ENCODE data around the gene ABCA5. TPM values are rescaled to one million over a fixed set of nuclear protein-coding genes. Genes with fewer than 3 reads are reported as not detected.

ABCA5 gene
- total RNA-seq, 1 donor from 2014 or later: 18.7 TPM

- no peak for DNase-seq (ENCODE audit: low spot score)
- Mint-ChIP-seq H3K4me3 (ENCODE audit: unreplicated experiment) (no peak overlapping the region), H3K36me3 (ENCODE audit: low read depth, unreplicated experiment) (no peaks in the 10 kb centered on the region), H3K27ac (ENCODE audit: unreplicated experiment) (no peak overlapping the region), H3K27me3 (ENCODE audit: unreplicated experiment) (no peaks in the 10 kb centered on the region), H3K4me1 (ENCODE audit: unreplicated experiment) (no peaks in the 10 kb centered on the region), H3K9me3 (ENCODE audit: unreplicated experiment) (no peaks in the 10 kb centered on the region)
- TF ChIP-seq CTCF (IDR thresholded peaks at IDR 0.05; ENCODE audit: unreplicated experiment): no peak
These were observed 6.6 kb downstream of the ABCA5 start for GRCh38 chr17:69320210-69320907.

- Mint-ChIP-seq H3K9me3 (ENCODE audit: unreplicated experiment) (no peaks in the 10 kb centered on the region), H3K27me3 (ENCODE audit: unreplicated experiment) (no peaks in the 10 kb centered on the region), H3K4me3 (ENCODE audit: unreplicated experiment) (no peak overlapping the region), H3K4me1 (ENCODE audit: unreplicated experiment) (peaks cover 10% of the 10 kb centered on the region), H3K36me3 (ENCODE audit: low read depth, unreplicated experiment) (no peaks in the 10 kb centered on the region), H3K27ac (ENCODE audit: unreplicated experiment) (no peak overlapping the region)
- DNase-seq (ENCODE audit: low spot score): no peak
- TF ChIP-seq CTCF (IDR thresholded peaks at IDR 0.05; ENCODE audit: unreplicated experiment): no peak
These were observed 9.3 kb downstream of the ABCA5 start for GRCh38 chr17:69317625-69318024.

GRCh38 chr17:69314246-69315065 is 12.5 kb downstream of the ABCA5 start:
- TF ChIP-seq CTCF (IDR thresholded peaks at IDR 0.05; ENCODE audit: unreplicated experiment): no peak
- no peaks in the 10 kb centered on the region for H3K27me3 Mint-ChIP-seq (ENCODE audit: unreplicated experiment)
- no peak overlapping the region for H3K4me3 Mint-ChIP-seq (ENCODE audit: unreplicated experiment)
- H3K9me3 Mint-ChIP-seq (ENCODE audit: unreplicated experiment): no peaks in the 10 kb centered on the region
- no peaks in the 10 kb centered on the region for H3K36me3 Mint-ChIP-seq (ENCODE audit: low read depth, unreplicated experiment)
- peaks cover 10% of the 10 kb centered on the region for H3K4me1 Mint-ChIP-seq (ENCODE audit: unreplicated experiment)
- peak overlapping the region; percentile 92 for H3K27ac Mint-ChIP-seq (ENCODE audit: unreplicated experiment)
- DNase-seq (ENCODE audit: low spot score): no peak

GRCh38 chr17:69305177-69305576 is 21.8 kb downstream of the ABCA5 start:
- no peak overlapping the region for H3K4me3 Mint-ChIP-seq (ENCODE audit: unreplicated experiment)
- no peaks in the 10 kb centered on the region for H3K36me3 Mint-ChIP-seq (ENCODE audit: low read depth, unreplicated experiment)
- no peak for TF ChIP-seq CTCF (IDR thresholded peaks at IDR 0.05; ENCODE audit: unreplicated experiment)
- no peaks in the 10 kb centered on the region for H3K9me3 Mint-ChIP-seq (ENCODE audit: unreplicated experiment)
- no peak overlapping the region for H3K27ac Mint-ChIP-seq (ENCODE audit: unreplicated experiment)
- no peak for DNase-seq (ENCODE audit: low spot score)
- H3K27me3 Mint-ChIP-seq (ENCODE audit: unreplicated experiment): no peaks in the 10 kb centered on the region
- H3K4me1 Mint-ChIP-seq (ENCODE audit: unreplicated experiment): no peaks in the 10 kb centered on the region

- Mint-ChIP-seq H3K36me3 (ENCODE audit: low read depth, unreplicated experiment) (peaks cover 16% of the 10 kb centered on the region), H3K27ac (ENCODE audit: unreplicated experiment) (no peak overlapping the region), H3K9me3 (ENCODE audit: unreplicated experiment) (no peaks in the 10 kb centered on the region), H3K4me3 (ENCODE audit: unreplicated experiment) (no peak overlapping the region), H3K4me1 (ENCODE audit: unreplicated experiment) (no peaks in the 10 kb centered on the region), H3K27me3 (ENCODE audit: unreplicated experiment) (no peaks in the 10 kb centered on the region)
- TF ChIP-seq CTCF (IDR thresholded peaks at IDR 0.05; ENCODE audit: unreplicated experiment): no peak
- DNase-seq (ENCODE audit: low spot score): no peak
These were observed 24.3 kb downstream of the ABCA5 start for GRCh38 chr17:69302682-69303081.

Data from endothelial cell (in vitro differentiated cells).